Measurements from ENCODE around the gene MYO16. TPM values are rescaled to one million over a fixed set of nuclear protein-coding genes. Genes with fewer than 3 reads are reported as not detected.

MYO16 gene
- total and polyA plus RNA-seq, 2 donors (not counting 1 experiment from before 2014, with no cell fraction given): under 0.01 to 0.01 TPM

DNA sequence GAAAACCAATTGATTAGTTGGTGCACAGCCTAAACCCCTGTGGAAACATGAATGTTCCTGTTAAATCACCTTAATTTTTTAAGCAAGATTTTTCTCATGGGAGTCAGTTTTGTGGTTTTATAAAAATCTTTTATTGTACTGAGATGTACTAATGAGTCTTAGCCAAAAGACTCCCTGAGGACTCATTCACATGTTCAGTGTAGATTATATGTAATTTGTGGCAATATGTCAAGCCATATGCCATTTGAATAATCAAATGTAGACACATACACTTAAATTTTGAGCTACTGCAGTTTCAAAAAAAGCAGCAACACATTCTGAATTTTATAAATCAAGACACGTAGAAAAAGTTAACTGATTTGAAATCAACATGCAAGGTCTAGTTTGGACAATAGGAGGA, 395.2 kb downstream of the MYO16 start:
- Histone ChIP-seq H3K36me3 (ENCODE audit: control insufficient read depth, insufficient read depth, low read length) (no peaks in the 10 kb centered on the region), H3K4me3 (replicated peaks in 1 of 4; ENCODE audit: control extremely low read depth in 1 of 4, insufficient read depth in 1 of 4, low read depth in 3 of 4, low read length in 4 of 4) (no peak overlapping the region), H3K9me3 (ENCODE audit: control insufficient read depth, insufficient read depth, low read depth, low read length) (no peaks in the 10 kb centered on the region), H3K27ac (ENCODE audit: insufficient read depth, low read length) (no peak overlapping the region), H3K4me1 (ENCODE audit: control insufficient read depth, extremely low read depth, insufficient read depth, low read length) (no peaks in the 10 kb centered on the region), H3K9ac (ENCODE audit: insufficient read depth, low read length) (no peak overlapping the region), H3K4me2 (ENCODE audit: extremely low read depth, insufficient read depth, low read length) (no peak overlapping the region), H2AFZ (ENCODE audit: low read length) (no peak overlapping the region), H3K27me3 (ENCODE audit: control insufficient read depth, insufficient read depth, low read length) (no peaks in the 10 kb centered on the region), H4K20me1 (ENCODE audit: control insufficient read depth, extremely low read depth, insufficient read depth, low read length) (no peaks in the 10 kb centered on the region), H3K79me2 (ENCODE audit: control insufficient read depth, insufficient read depth, low read length) (no peaks in the 10 kb centered on the region)
- DNase-seq (ENCODE audit: low read depth in 2 of 2): no peak
- TF ChIP-seq, protein P1, sequence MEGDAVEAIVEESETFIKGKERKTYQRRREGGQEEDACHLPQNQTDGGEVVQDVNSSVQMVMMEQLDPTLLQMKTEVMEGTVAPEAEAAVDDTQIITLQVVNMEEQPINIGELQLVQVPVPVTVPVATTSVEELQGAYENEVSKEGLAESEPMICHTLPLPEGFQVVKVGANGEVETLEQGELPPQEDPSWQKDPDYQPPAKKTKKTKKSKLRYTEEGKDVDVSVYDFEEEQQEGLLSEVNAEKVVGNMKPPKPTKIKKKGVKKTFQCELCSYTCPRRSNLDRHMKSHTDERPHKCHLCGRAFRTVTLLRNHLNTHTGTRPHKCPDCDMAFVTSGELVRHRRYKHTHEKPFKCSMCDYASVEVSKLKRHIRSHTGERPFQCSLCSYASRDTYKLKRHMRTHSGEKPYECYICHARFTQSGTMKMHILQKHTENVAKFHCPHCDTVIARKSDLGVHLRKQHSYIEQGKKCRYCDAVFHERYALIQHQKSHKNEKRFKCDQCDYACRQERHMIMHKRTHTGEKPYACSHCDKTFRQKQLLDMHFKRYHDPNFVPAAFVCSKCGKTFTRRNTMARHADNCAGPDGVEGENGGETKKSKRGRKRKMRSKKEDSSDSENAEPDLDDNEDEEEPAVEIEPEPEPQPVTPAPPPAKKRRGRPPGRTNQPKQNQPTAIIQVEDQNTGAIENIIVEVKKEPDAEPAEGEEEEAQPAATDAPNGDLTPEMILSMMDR (conservative IDR thresholded peaks at IDR 0.05 in 1 of 2, IDR thresholded peaks at IDR 0.05 in 1 of 2; ENCODE audit: low read depth in 1 of 2, low read length in 2 of 2): no peak
- no peak for TF ChIP-seq EZH2 (IDR thresholded peaks at IDR 0.05; ENCODE audit: low read length, missing control alignments)

DNA sequence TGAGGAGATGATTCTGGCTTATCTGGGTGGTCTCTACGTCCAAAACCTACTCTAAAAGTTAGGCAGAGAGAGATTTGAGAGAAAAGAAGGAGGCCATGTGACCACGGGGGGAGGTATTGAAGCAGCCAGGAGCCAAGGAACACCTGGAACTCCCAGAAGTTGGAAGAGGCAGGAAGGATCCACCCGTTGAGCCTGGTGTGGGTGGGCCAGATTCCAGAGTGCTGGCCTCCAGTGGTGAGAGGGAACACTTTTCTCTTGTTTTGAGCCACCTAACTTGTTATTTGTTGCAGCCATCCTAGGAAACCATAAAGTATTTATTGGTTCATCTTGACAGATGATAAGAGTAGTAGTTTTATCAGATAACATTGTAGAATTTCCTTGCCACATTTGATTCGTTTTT, 396.9 kb downstream of the MYO16 start:
- Histone ChIP-seq H3K9ac (ENCODE audit: insufficient read depth, low read length) (no peak overlapping the region), H3K79me2 (ENCODE audit: control insufficient read depth, insufficient read depth, low read length) (no peaks in the 10 kb centered on the region), H2AFZ (ENCODE audit: low read length) (no peak overlapping the region), H3K4me1 (ENCODE audit: control insufficient read depth, extremely low read depth, insufficient read depth, low read length) (no peaks in the 10 kb centered on the region), H3K27me3 (ENCODE audit: control insufficient read depth, insufficient read depth, low read length) (no peaks in the 10 kb centered on the region), H3K4me2 (ENCODE audit: extremely low read depth, insufficient read depth, low read length) (no peak overlapping the region), H3K36me3 (ENCODE audit: control insufficient read depth, insufficient read depth, low read length) (no peaks in the 10 kb centered on the region), H3K27ac (ENCODE audit: insufficient read depth, low read length) (no peak overlapping the region), H3K9me3 (ENCODE audit: control insufficient read depth, insufficient read depth, low read depth, low read length) (no peaks in the 10 kb centered on the region), H4K20me1 (ENCODE audit: control insufficient read depth, extremely low read depth, insufficient read depth, low read length) (no peaks in the 10 kb centered on the region), H3K4me3 (replicated peaks in 1 of 4; ENCODE audit: control extremely low read depth in 1 of 4, insufficient read depth in 1 of 4, low read depth in 3 of 4, low read length in 4 of 4) (no peak overlapping the region)
- DNase-seq (ENCODE audit: low read depth in 2 of 2): no peak
- TF ChIP-seq, protein P1 (conservative IDR thresholded peaks at IDR 0.05 in 1 of 2, IDR thresholded peaks at IDR 0.05 in 1 of 2; ENCODE audit: low read depth in 1 of 2, low read length in 2 of 2): no peak
- TF ChIP-seq EZH2 (IDR thresholded peaks at IDR 0.05; ENCODE audit: low read length, missing control alignments): no peak

DNA sequence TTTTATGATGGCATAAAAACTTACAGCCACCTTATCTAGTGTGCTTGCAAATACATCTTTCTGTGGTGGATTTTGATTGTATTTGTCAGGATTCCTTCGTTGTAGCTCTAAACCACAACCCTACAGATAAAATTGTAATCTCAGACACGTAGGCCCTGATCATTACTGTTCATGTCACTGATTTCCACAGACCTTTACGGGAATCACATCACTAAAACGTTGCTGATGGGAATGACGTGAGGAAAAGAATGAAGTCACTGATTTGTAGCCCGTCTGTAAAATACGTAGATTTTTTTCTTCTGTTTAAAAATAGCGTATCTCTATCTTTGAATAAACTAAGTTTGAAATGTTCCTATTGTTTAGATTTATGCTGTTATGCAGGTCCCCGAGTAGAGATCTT, 399.2 kb downstream of the MYO16 start:
- no peak overlapping the region for H3K9ac ChIP-seq (ENCODE audit: insufficient read depth, low read length)
- no peaks in the 10 kb centered on the region for H3K9me3 ChIP-seq (ENCODE audit: control insufficient read depth, insufficient read depth, low read depth, low read length)
- DNase-seq (ENCODE audit: low read depth in 2 of 2): peak; percentile 3 to 61
- H3K79me2 ChIP-seq (ENCODE audit: control insufficient read depth, insufficient read depth, low read length): no peaks in the 10 kb centered on the region
- H3K27ac ChIP-seq (ENCODE audit: insufficient read depth, low read length): no peak overlapping the region
- no peak overlapping the region for H2AFZ ChIP-seq (ENCODE audit: low read length)
- no peaks in the 10 kb centered on the region for H3K36me3 ChIP-seq (ENCODE audit: control insufficient read depth, insufficient read depth, low read length)
- no peak overlapping the region for H3K4me2 ChIP-seq (ENCODE audit: extremely low read depth, insufficient read depth, low read length)
- no peaks in the 10 kb centered on the region for H4K20me1 ChIP-seq (ENCODE audit: control insufficient read depth, extremely low read depth, insufficient read depth, low read length)
- TF ChIP-seq EZH2 (IDR thresholded peaks at IDR 0.05; ENCODE audit: low read length, missing control alignments): no peak
- TF ChIP-seq, protein P1 (conservative IDR thresholded peaks at IDR 0.05 in 1 of 2, IDR thresholded peaks at IDR 0.05 in 1 of 2; ENCODE audit: low read depth in 1 of 2, low read length in 2 of 2): no peak
- H3K4me3 ChIP-seq (replicated peaks in 1 of 4; ENCODE audit: control extremely low read depth in 1 of 4, insufficient read depth in 1 of 4, low read depth in 3 of 4, low read length in 4 of 4): no peak overlapping the region
- no peaks in the 10 kb centered on the region for H3K27me3 ChIP-seq (ENCODE audit: control insufficient read depth, insufficient read depth, low read length)
- no peaks in the 10 kb centered on the region for H3K4me1 ChIP-seq (ENCODE audit: control insufficient read depth, extremely low read depth, insufficient read depth, low read length)
